ENCODE measurements around the gene PNPLA1. TPM values are rescaled to one million over a fixed set of nuclear protein-coding genes. Genes with fewer than 3 reads are reported as not detected.
"Not testable (repeated sequence)": the region's sequence is repeated elsewhere in the genome, so short reads cannot be mapped to it uniquely, and the experiment has no call there.

Gene PNPLA1
- total RNA-seq, 2 experiments from 2014 or later = 0.13 TPM; not detected in 1

- no peak overlapping the region for H3K4me3 Mint-ChIP-seq
- no peaks in the 10 kb centered on the region for H3K4me1 Mint-ChIP-seq
- peaks cover 46% of the 10 kb centered on the region for H3K27me3 Mint-ChIP-seq
- ChIA-PET POLR2A (no interaction called here), CTCF (no interaction called here)
- DNase-seq = no peak
- no peak overlapping the region for H3K27ac Mint-ChIP-seq
- H3K9me3 Mint-ChIP-seq = no peaks in the 10 kb centered on the region
- no peaks in the 10 kb centered on the region for H3K36me3 Mint-ChIP-seq (ENCODE audit: low read depth)
Measured at GRCh38 chr6:36330366-36330765, 60.5 kb downstream of the PNPLA1 start.

GRCh38 chr6:36331381-36331780, 61.5 kb downstream of the PNPLA1 start:
- H3K27me3 Mint-ChIP-seq = peaks cover 41% of the 10 kb centered on the region
- CTCF ChIA-PET = no interaction called here
- POLR2A ChIA-PET = no interaction called here

GRCh38 chr6:36333171-36333895, 63.5 kb downstream of the PNPLA1 start:
- Mint-ChIP-seq H3K27me3 (peaks cover 41% of the 10 kb centered on the region), H3K4me1 (peaks cover 5% of the 10 kb centered on the region), H3K27ac (no peak overlapping the region), H3K36me3 (ENCODE audit: low read depth) (no peaks in the 10 kb centered on the region), H3K9me3 (no peaks in the 10 kb centered on the region), H3K4me3 (no peak overlapping the region)
- DNase-seq = no peak
- CTCF ChIA-PET = interaction anchor here (1.1 to 1.2 kb wide), 2 partner anchors 16 to 31 kb away, joined by 3 read pairs; no protein-coding TSS in a partner anchor
- POLR2A ChIA-PET = no interaction called here

More at GRCh38 chr6:36331381-36331780, 61.5 kb downstream of the PNPLA1 start:
- no peaks in the 10 kb centered on the region for H3K9me3 Mint-ChIP-seq
- DNase-seq = no peak
- no peaks in the 10 kb centered on the region for H3K36me3 Mint-ChIP-seq (ENCODE audit: low read depth)
- H3K4me3 Mint-ChIP-seq = no peak overlapping the region
- H3K4me1 Mint-ChIP-seq = no peaks in the 10 kb centered on the region
- H3K27ac Mint-ChIP-seq = no peak overlapping the region

GRCh38 chr6:36333931-36334725, 64.3 kb downstream of the PNPLA1 start:
- Mint-ChIP-seq H3K9me3 (no peaks in the 10 kb centered on the region), H3K27me3 (peaks cover 42% of the 10 kb centered on the region), H3K4me1 (peaks cover 9% of the 10 kb centered on the region), H3K36me3 (ENCODE audit: low read depth) (no peaks in the 10 kb centered on the region), H3K27ac (no peak overlapping the region), H3K4me3 (no peak overlapping the region)
- no peak for DNase-seq
- CTCF ChIA-PET = interaction anchor here (1.1 to 1.2 kb wide), 2 partner anchors 16 to 32 kb away, joined by 3 read pairs; no protein-coding TSS in a partner anchor
- POLR2A ChIA-PET = no interaction called here

- Mint-ChIP-seq H3K27ac (no peak overlapping the region), H3K27me3 (peaks cover 48% of the 10 kb centered on the region)
Measured at GRCh38 chr6:36334832-36335459, 65.1 kb downstream of the PNPLA1 start.

GRCh38 chr6:36335465-36336207, 65.8 kb downstream of the PNPLA1 start:
- no peak for DNase-seq
- Mint-ChIP-seq H3K9me3 (no peaks in the 10 kb centered on the region), H3K4me1 (peaks cover 10% of the 10 kb centered on the region), H3K4me3 (no peak overlapping the region), H3K36me3 (ENCODE audit: low read depth) (no peaks in the 10 kb centered on the region), H3K27me3 (peaks cover 53% of the 10 kb centered on the region), H3K27ac (no peak overlapping the region)
- ChIA-PET POLR2A (no interaction called here), CTCF (no interaction called here)

More at GRCh38 chr6:36334832-36335459, 65.1 kb downstream of the PNPLA1 start:
- Mint-ChIP-seq H3K36me3 (ENCODE audit: low read depth) (no peaks in the 10 kb centered on the region), H3K4me3 (no peak overlapping the region), H3K9me3 (no peaks in the 10 kb centered on the region), H3K4me1 (peaks cover 9% of the 10 kb centered on the region)
- DNase-seq = no peak
- ChIA-PET POLR2A (no interaction called here), CTCF (no interaction called here)

- H3K27ac Mint-ChIP-seq = no peak overlapping the region
- ChIA-PET CTCF (no interaction called here), POLR2A (interaction anchor here (1.3 kb wide), 1 partner anchor 10 kb away, joined by 3 read pairs; no protein-coding TSS in a partner anchor)
- peaks cover 57% of the 10 kb centered on the region for H3K27me3 Mint-ChIP-seq
- no peaks in the 10 kb centered on the region for H3K36me3 Mint-ChIP-seq (ENCODE audit: low read depth)
- H3K9me3 Mint-ChIP-seq = no peaks in the 10 kb centered on the region
- no peak for DNase-seq
- no peak overlapping the region for H3K4me3 Mint-ChIP-seq
- peaks cover 13% of the 10 kb centered on the region for H3K4me1 Mint-ChIP-seq
Measured at GRCh38 chr6:36336208-36336710, 66.4 kb downstream of the PNPLA1 start.

GRCh38 chr6:36336779-36337241, 67.0 kb downstream of the PNPLA1 start, which contains the start of gene BNIP5:
Gene BNIP5 (minus strand): TSS chr6:36336888. CDS start chr6:36330690, 6,198 bp downstream.
- no peak for DNase-seq
- no peak within 1 kb of the TSS for H3K27ac Mint-ChIP-seq
- no peaks in the 10 kb centered on the region for H3K36me3 Mint-ChIP-seq (ENCODE audit: low read depth)
- H3K4me1 Mint-ChIP-seq = peaks cover 13% of the 10 kb centered on the region
- H3K9me3 Mint-ChIP-seq = no peaks in the 10 kb centered on the region
- CTCF ChIA-PET = no interaction called here
- POLR2A ChIA-PET = interaction anchor here (1.3 kb wide), 1 partner anchor 9 kb away, joined by 3 read pairs; no protein-coding TSS in a partner anchor
- H3K4me3 Mint-ChIP-seq = no peak within 1 kb of the TSS
- H3K27me3 Mint-ChIP-seq = peaks cover 56% of the 10 kb centered on the region

GRCh38 chr6:36337814-36338213, 68.0 kb downstream of the PNPLA1 start:
- Mint-ChIP-seq H3K27ac (no peak overlapping the region), H3K27me3 (peaks cover 56% of the 10 kb centered on the region)

GRCh38 chr6:36338223-36338622, 68.4 kb downstream of the PNPLA1 start:
- peaks cover 56% of the 10 kb centered on the region for H3K27me3 Mint-ChIP-seq
- not testable (repeated sequence) for H3K4me3 Mint-ChIP-seq; DNase-seq; H3K27ac Mint-ChIP-seq; H3K36me3 Mint-ChIP-seq (ENCODE audit: low read depth); H3K9me3 Mint-ChIP-seq
- peaks cover 13% of the 10 kb centered on the region for H3K4me1 Mint-ChIP-seq
- ChIA-PET POLR2A (interaction anchor here (0.8 kb wide), 1 partner anchor 47 kb away, joined by 3 read pairs; no protein-coding TSS in a partner anchor), CTCF (interaction anchor here (0.9 to 1.4 kb wide), 2 partner anchors 11 to 20 kb away, joined by 3 read pairs; no protein-coding TSS in a partner anchor)

More at GRCh38 chr6:36337814-36338213, 68.0 kb downstream of the PNPLA1 start:
- DNase-seq = no peak
- no peaks in the 10 kb centered on the region for H3K36me3 Mint-ChIP-seq (ENCODE audit: low read depth)
- H3K4me3 Mint-ChIP-seq = no peak overlapping the region
- ChIA-PET CTCF (interaction anchor here (0.9 to 1.4 kb wide), 2 partner anchors 11 to 20 kb away, joined by 3 read pairs; no protein-coding TSS in a partner anchor), POLR2A (interaction anchor here (0.8 kb wide), 1 partner anchor 47 kb away, joined by 3 read pairs; no protein-coding TSS in a partner anchor)
- no peaks in the 10 kb centered on the region for H3K9me3 Mint-ChIP-seq
- peaks cover 13% of the 10 kb centered on the region for H3K4me1 Mint-ChIP-seq

- H3K36me3 Mint-ChIP-seq (ENCODE audit: low read depth) = no peaks in the 10 kb centered on the region
- peaks cover 51% of the 10 kb centered on the region for H3K27me3 Mint-ChIP-seq
- H3K4me1 Mint-ChIP-seq = peaks cover 13% of the 10 kb centered on the region
- ChIA-PET CTCF (interaction anchor here (1.4 kb wide), 1 partner anchor 10 kb away, joined by 3 read pairs; no protein-coding TSS in a partner anchor), POLR2A (no interaction called here)
- DNase-seq = no peak
- no peaks in the 10 kb centered on the region for H3K9me3 Mint-ChIP-seq
- no peak overlapping the region for H3K27ac Mint-ChIP-seq
- no peak overlapping the region for H3K4me3 Mint-ChIP-seq
Measured at GRCh38 chr6:36339146-36339545, 69.3 kb downstream of the PNPLA1 start.

- Mint-ChIP-seq H3K4me3 (no peak overlapping the region), H3K27ac (no peak overlapping the region), H3K36me3 (ENCODE audit: low read depth) (no peaks in the 10 kb centered on the region), H3K4me1 (peaks cover 13% of the 10 kb centered on the region), H3K9me3 (no peaks in the 10 kb centered on the region), H3K27me3 (peaks cover 40% of the 10 kb centered on the region)
- ChIA-PET POLR2A (no interaction called here), CTCF (interaction anchor here (1.0 to 2.6 kb wide), 19 partner anchors 13 to 570 kb away, joined by 3 to 21 read pairs (median 6); no protein-coding TSS in a partner anchor)
- no peak for DNase-seq
Measured at GRCh38 chr6:36340306-36340617, 70.4 kb downstream of the PNPLA1 start.

Data from activated CD4-positive, alpha-beta memory T cell treated with anti-CD3 and anti-CD28 coated beads, Interleukin-2, amount 10 ng/mL, durations not matched to agents 7 days and 5 days (primary cell).